Smooth muscle cell (in vitro differentiated cells): ENCODE results near the gene CHST3. TPM values are rescaled to one million over a fixed set of nuclear protein-coding genes. Genes with fewer than 3 reads are reported as not detected.

Source experiments
- DNase-seq: peaks from one replicate; lab custom pipeline; 2025; ENCODE audit not compliant: unreplicated experiment; lab: John Stamatoyannopoulos, UW
- H2AFZ ChIP-seq: fragments of 200-600 bp; sonication (generic); 2 replicates; pipeline ENCODE4 v1.6.0; 2016; ENCODE audit warnings: antibody characterized with exemption, low read depth, mild to moderate bottlenecking
- H3F3A ChIP-seq: fragments of 200-600 bp; sonication (generic); 2 replicates; pipeline ENCODE4 v1.6.0; 2017; ENCODE audit warnings: antibody characterized with exemption, low read depth
- H3K27ac ChIP-seq: fragments of 200-600 bp; sonication (generic); 2 replicates; pipeline ENCODE4 v1.5.1; 2016; ENCODE audit warnings: low read depth, mild to moderate bottlenecking
- H3K27me3 ChIP-seq: fragments of 200-600 bp; sonication (generic); 2 replicates; pipeline ENCODE4 v1.6.1; 2016; ENCODE audit warnings: low read depth, mild to moderate bottlenecking
- H3K36me3 ChIP-seq: fragments of 200-600 bp; sonication (generic); 2 replicates; pipeline ENCODE4 v1.5.1; 2016; ENCODE audit warnings: low read depth
- H3K4me1 ChIP-seq: fragments of 200-600 bp; sonication (generic); 2 replicates; pipeline ENCODE4 v1.5.1; 2016; ENCODE audit warnings: low read depth
- H3K4me2 ChIP-seq: fragments of 200-600 bp; sonication (generic); 2 replicates; pipeline ENCODE4 v1.6.0; 2016; ENCODE audit warnings: mild to moderate bottlenecking
- H3K4me3 ChIP-seq: fragments of 200-600 bp; sonication (generic); 2 replicates; pipeline ENCODE4 v1.5.1; 2016; ENCODE audit warnings: mild to moderate bottlenecking
- H3K79me2 ChIP-seq: fragments of 200-600 bp; sonication (generic); 2 replicates; pipeline ENCODE4 v1.6.0; 2016; ENCODE audit warnings: low read depth, mild to moderate bottlenecking
- H3K9ac ChIP-seq: fragments of 200-600 bp; sonication (generic); 2 replicates; pipeline ENCODE4 v1.6.0; 2016; ENCODE audit warnings: low read depth
- H3K9me3 ChIP-seq: fragments of 200-600 bp; sonication (generic); replicated peaks from 2 replicates; pipeline ENCODE4 v1.5.1; 2016; ENCODE audit warnings: low read depth
- H4K20me1 ChIP-seq: fragments of 200-600 bp; sonication (generic); 2 replicates; pipeline ENCODE4 v1.6.0; 2016; ENCODE audit warnings: low read depth
- CTCF ChIP-seq: fragments of 200-600 bp; sonication (generic); IDR thresholded peaks from 2 replicates; pipeline ENCODE4 v1.5.1; 2017; ENCODE audit warnings: borderline replicate concordance, mild to moderate bottlenecking, antibody characterized with exemption; ENCODE audit not compliant: insufficient read depth, poor library complexity, severe bottlenecking
- WGBS: methylation state at CpG from one replicate; pipeline ENCODE4 v1.1.7; 2016; ENCODE audit warnings: low lambda C conversion rate; 5-methylcytosine and 5-hydroxymethylcytosine counted together
- polyA plus RNA-seq: library from polyadenylated mRNA; unstranded; fragments of >200 nt; fragmentation: Nextera tagmentation; extraction: Ambion mirVana; gene quantifications from 2 replicates; pipeline ENCODE4 v1.2.1, GENCODE V29; 2016
- total RNA-seq: library from RNA; depleted of rRNA; stranded (reverse); fragments of >200 nt; gene quantifications from 2 replicates; pipeline ENCODE4 v1.2.3, GENCODE V29; 2014

CHST3 gene
- total and polyA plus RNA-seq, 2 experiments from 2014 or later, result 7.0 to 10.6 TPM

GRCh38 chr10:72043016-72043834, 79.0 kb downstream of the CHST3 start:
- H3K4me3 ChIP-seq, result no peak overlapping the region
- no peaks in the 10 kb centered on the region for H3K79me2 ChIP-seq
- H3K9me3 ChIP-seq, result no peaks in the 10 kb centered on the region
- no peak overlapping the region for H3K4me2 ChIP-seq
- no peak for DNase-seq
- H3K9ac ChIP-seq, result no peak overlapping the region
- peaks cover 10% of the 10 kb centered on the region for H3F3A ChIP-seq
- peaks cover 10% of the 10 kb centered on the region for H3K4me1 ChIP-seq
- H3K27me3 ChIP-seq, result no peaks in the 10 kb centered on the region
- H4K20me1 ChIP-seq, result no peaks in the 10 kb centered on the region
- no peaks in the 10 kb centered on the region for H3K36me3 ChIP-seq
- no peak overlapping the region for H3K27ac ChIP-seq
- WGBS, result 78% methylated on average over 10 of the region's 10 CpGs
- no peak for TF ChIP-seq CTCF
- H2AFZ ChIP-seq, result no peak overlapping the region

GRCh38 chr10:72044417-72045041, 80.3 kb downstream of the CHST3 start:
- Histone ChIP-seq H3K4me2 (peak overlapping the region; percentile 67), H3K9me3 (no peaks in the 10 kb centered on the region), H3K27ac (peak overlapping the region; percentile 85), H4K20me1 (no peaks in the 10 kb centered on the region), H3F3A (peaks cover 10% of the 10 kb centered on the region), H3K36me3 (no peaks in the 10 kb centered on the region), H3K79me2 (no peaks in the 10 kb centered on the region), H3K4me1 (peaks cover 10% of the 10 kb centered on the region), H3K4me3 (no peak overlapping the region), H2AFZ (no peak overlapping the region), H3K27me3 (no peaks in the 10 kb centered on the region), H3K9ac (peak overlapping the region; percentile 51)
- WGBS, result 38% methylated on average over 17 of the region's 17 CpGs
- no peak for TF ChIP-seq CTCF
- DNase-seq, result no peak

GRCh38 chr10:72045586-72045985, 81.4 kb downstream of the CHST3 start:
- H3K4me1 ChIP-seq, result peaks cover 10% of the 10 kb centered on the region
- no peaks in the 10 kb centered on the region for H3K27me3 ChIP-seq
- H2AFZ ChIP-seq, result no peak overlapping the region
- H4K20me1 ChIP-seq, result no peaks in the 10 kb centered on the region
- H3K36me3 ChIP-seq, result no peaks in the 10 kb centered on the region
- no peaks in the 10 kb centered on the region for H3K9me3 ChIP-seq
- WGBS, result 36% methylated on average over 2 of the region's 2 CpGs
- peak overlapping the region; percentile 85 for H3K27ac ChIP-seq
- no peak overlapping the region for H3K4me3 ChIP-seq
- peaks cover 10% of the 10 kb centered on the region for H3F3A ChIP-seq
- peak overlapping the region; percentile 51 for H3K9ac ChIP-seq
- no peaks in the 10 kb centered on the region for H3K79me2 ChIP-seq
- H3K4me2 ChIP-seq, result no peak overlapping the region
- no peak for TF ChIP-seq CTCF
- no peak for DNase-seq
